Epithelial cell of proximal tubule (primary cell): ENCODE data around the gene RBM46. TPM values are rescaled to one million over a fixed set of nuclear protein-coding genes. Genes with fewer than 3 reads are reported as not detected.

ENCODE experiments used
- DNase-seq: peaks from one replicate; pipeline ENCODE4 v3.0.0-alpha.2; 2011; ENCODE audit warnings: low read depth
- H3K4me3 ChIP-seq: 2 replicates; pipeline ENCODE4 v1.5.1; 2011; ENCODE audit warnings: low read depth, mild to moderate bottlenecking, low read length
- CTCF ChIP-seq: conservative IDR thresholded peaks from 2 replicates; pipeline ENCODE4 v1.5.1; 2012; ENCODE audit warnings: low read depth, mild to moderate bottlenecking, low read length
- total RNA-seq: library from RNA; depleted of rRNA; stranded (reverse); fragments of >200 nt; gene quantifications from 2 replicates; pipeline ENCODE4 v1.2.3, GENCODE V29; 2015

RBM46 gene
- total RNA-seq, 1 donor from 2014 or later: 0.40 TPM

GRCh38 chr4:154836030-154836429 is 55.0 kb downstream of the RBM46 start:
- no peak for DNase-seq
- H3K4me3 ChIP-seq: no peak overlapping the region
- TF ChIP-seq CTCF: no peak

GRCh38 chr4:154836513-154836912 is 55.4 kb downstream of the RBM46 start:
- TF ChIP-seq CTCF: no peak
- no peak overlapping the region for H3K4me3 ChIP-seq
- DNase-seq: no peak

GRCh38 chr4:154838155-154838554 is 57.1 kb downstream of the RBM46 start:
- no peak for DNase-seq
- no peak overlapping the region for H3K4me3 ChIP-seq
- no peak for TF ChIP-seq CTCF

- no peak for TF ChIP-seq CTCF
- DNase-seq: no peak
- no peak overlapping the region for H3K4me3 ChIP-seq
These were observed 57.6 kb downstream of the RBM46 start for GRCh38 chr4:154838694-154839093.

- no peak for DNase-seq
These were observed 73.3 kb downstream of the RBM46 start for GRCh38 chr4:154854362-154854761.

GRCh38 chr4:154858166-154858565 is 77.1 kb downstream of the RBM46 start:
- no peak overlapping the region for H3K4me3 ChIP-seq
- no peak for DNase-seq
- TF ChIP-seq CTCF: no peak

More at GRCh38 chr4:154854362-154854761, 73.3 kb downstream of the RBM46 start:
- no peak overlapping the region for H3K4me3 ChIP-seq
- peak; percentile 58 for TF ChIP-seq CTCF

GRCh38 chr4:154868414-154869194 is 87.5 kb downstream of the RBM46 start:
- no peak overlapping the region for H3K4me3 ChIP-seq
- no peak for TF ChIP-seq CTCF
- DNase-seq: no peak
